HG02678 (cell line): ENCODE data around the gene MAP3K4.

Experiments
- ATAC-seq: cut with Tn5 transposase; IDR thresholded peaks from one replicate; pipeline ENCODE4 v1.9.1; 2021; ENCODE audit warnings: mild to moderate bottlenecking, moderate library complexity; ENCODE audit not compliant: unreplicated experiment

MAP3K4 gene

DNA sequence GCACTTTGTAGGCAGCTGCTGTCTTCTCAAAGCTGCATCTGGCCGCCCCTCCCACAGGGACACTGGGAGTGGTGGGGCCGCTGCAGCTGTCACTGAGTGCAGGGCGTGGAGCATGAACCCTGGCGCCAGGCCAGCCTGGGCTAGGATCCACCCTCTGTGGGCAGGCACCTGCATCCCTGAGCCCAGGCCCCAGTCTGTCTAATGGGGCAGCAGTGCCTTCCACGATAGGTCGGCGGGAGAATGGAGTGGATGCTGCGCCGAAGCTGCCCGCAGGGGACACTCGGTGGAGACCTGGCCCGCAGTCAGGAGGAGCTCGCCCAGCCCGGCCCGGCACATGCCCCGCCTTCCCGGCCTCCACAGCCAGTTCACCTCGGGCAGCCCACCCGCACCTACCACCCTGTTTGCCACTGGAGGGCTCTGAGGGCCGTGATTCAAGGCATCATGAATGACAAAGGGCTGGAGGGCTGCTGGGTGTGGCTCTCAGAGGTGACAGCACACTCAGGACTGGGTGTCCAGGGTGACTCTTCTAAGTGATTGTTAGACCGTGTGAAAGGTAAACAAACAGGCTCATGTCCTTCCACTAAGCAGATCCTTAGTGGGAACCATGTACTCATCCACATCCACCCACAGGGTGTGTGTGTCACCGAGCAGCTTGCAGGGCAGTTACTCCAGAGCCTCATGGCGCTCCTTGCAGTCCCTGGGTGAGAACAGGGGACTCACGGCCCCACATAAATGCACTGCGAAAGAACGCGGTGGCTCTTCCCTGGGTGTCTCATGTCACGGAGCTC lies 148.4 kb downstream of the MAP3K4 start:
- ATAC-seq = no peak

DNA sequence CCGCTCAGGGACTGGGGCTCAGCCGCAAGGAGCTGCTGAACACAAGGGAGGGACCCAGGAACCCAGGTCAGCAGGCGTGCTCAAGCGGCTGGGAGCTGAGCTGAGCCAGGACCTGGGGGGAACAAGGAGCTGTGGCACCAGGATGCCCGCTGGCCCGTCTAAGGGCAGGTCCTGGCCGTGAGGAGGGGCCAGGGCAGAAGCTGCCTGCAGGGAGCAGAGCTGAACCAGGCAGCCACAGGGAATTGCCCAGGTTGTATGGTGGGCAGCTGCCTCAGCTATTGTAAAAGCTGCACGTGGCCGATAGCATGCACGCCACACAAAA lies 148.9 kb downstream of the MAP3K4 start:
- ATAC-seq = no peak

DNA sequence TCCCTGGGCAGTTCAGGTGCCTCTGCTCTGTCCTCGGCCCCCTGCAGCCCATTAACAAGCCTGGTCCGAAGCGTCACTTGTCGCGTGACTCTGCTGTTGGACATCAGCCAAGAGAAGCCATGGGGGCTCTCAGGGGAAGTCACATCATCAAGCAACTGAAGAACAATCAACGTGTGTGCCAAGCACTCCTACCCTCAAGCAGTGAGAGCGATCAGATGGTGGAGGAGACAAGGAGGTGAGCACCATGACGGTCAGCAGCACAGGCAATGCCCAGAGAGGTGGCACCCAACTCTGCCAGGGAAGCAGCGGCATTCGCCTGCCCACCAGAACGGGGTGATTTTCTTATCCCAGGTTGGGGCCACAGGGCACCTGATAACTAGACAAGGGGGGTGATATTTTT lies 149.6 kb downstream of the MAP3K4 start:
- no peak for ATAC-seq

DNA sequence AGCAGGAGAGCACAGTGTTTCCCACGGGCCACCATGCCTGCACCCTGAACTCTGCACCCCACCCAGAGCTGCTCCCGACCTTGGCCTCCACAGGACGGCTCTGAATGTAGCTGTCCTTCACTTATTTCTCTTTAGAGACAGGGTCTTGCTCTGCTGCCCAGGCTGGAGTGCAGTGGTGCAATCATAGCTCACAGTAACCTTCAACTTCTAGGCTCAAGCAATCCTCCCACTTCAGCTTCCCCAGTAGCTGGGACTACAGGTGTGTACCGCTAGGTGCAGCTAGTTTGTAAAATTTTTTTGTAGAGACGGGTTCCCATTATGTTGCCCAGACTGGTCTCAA lies 151.4 kb downstream of the MAP3K4 start:
- no peak for ATAC-seq

DNA sequence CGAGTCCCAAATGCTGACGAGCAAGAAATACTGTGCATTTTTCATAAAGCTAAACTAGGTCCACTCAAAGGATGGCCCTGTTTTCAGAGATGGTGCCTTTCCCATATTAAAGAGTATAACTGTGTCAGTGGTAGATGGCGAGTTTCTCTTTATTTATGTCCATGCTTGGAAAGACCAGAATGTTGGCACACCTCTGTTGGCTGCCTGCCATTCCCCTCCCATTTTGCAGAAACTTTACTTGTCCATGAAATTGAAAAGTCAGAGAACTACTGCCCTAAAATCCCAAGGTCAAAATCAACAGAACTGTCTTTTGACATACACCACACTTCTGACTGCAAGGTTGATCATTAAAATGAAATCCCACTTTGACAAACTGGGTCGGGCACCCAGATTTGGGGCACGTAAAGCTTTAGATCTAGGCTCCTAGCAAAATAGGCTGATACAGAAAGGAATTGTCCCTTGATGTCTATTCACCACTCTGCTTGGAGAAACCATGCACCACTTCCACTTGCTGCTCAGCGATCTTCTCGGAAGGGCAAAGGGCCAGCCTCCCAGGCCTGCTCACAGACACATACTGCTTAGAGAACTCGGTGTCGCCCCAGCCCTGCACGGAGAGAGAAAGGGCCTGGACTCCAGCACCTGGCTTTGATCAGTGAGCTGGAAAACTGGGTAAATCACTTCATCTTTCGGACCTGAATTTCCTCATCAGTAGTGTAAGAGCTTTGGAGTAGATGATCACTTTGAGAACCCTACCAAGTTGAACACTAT lies 152.3 kb downstream of the MAP3K4 start:
- ATAC-seq = no peak

DNA sequence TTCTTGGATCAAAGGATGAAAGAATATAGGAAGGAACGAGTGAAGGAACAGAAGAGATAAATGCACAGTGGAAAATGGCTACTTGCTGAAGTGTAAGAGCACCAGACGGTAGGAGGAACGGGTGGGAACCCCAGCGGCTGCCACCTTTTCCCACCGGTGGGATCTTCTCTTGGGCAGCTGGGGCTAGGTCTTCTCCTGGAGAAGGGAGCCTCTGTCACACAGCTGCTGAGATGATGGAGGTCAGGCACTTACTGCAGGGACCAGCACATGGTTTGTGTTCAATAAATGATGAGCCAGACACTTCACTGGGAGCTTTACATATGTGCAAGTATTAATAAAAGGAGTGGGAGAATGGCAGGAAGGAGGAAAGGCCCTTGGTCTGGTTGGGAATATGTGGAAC lies 158.6 kb downstream of the MAP3K4 start:
- no peak for ATAC-seq

DNA sequence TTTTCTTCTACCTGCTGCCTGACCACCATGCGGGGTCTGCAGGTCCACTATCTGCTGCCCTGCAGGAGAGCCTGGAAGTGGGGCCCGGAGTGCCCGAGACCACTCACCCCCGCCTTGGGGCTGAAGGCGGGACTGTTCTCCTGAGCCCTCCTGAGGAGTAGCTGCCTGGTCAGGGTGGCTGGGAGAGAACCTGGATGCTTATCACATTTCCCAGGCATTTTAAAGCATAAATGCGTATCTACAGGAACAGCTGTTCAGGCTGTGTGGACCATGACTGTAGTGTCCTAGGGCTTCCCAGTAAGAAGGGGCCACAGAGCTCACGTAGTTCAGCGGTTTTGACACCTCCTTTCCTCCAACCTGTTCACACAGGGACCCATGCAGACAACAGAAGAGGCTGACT lies 159.0 kb downstream of the MAP3K4 start:
- no peak for ATAC-seq

DNA sequence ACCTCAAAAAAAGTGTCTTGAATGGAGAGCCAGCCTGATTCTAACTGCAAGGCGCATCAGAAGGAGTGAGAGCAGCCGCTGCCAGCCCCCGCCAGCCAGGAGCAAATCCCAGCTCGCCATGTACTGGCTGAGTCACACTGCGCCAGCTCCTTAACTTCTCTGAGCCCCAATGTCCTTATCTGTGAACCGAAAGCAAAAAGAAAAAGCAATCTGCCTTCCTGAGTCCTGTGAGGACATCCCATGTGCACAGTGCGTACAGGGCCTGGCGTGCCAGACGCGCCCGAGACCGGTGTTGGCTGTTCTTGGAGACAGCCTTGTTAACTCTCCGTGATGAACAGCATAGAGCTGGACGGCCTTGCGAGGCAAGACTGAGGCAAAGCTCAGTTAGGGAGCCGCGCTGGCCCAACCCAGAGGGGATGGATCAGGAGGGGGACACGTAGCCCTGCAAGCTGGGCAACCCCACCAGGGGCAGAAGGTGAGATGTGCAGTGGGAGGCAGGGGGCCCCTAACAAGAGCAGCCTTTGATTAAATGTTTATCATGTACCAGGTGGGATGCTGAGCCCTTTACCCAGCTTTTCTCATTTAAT lies 159.6 kb downstream of the MAP3K4 start:
- ATAC-seq = no peak

DNA sequence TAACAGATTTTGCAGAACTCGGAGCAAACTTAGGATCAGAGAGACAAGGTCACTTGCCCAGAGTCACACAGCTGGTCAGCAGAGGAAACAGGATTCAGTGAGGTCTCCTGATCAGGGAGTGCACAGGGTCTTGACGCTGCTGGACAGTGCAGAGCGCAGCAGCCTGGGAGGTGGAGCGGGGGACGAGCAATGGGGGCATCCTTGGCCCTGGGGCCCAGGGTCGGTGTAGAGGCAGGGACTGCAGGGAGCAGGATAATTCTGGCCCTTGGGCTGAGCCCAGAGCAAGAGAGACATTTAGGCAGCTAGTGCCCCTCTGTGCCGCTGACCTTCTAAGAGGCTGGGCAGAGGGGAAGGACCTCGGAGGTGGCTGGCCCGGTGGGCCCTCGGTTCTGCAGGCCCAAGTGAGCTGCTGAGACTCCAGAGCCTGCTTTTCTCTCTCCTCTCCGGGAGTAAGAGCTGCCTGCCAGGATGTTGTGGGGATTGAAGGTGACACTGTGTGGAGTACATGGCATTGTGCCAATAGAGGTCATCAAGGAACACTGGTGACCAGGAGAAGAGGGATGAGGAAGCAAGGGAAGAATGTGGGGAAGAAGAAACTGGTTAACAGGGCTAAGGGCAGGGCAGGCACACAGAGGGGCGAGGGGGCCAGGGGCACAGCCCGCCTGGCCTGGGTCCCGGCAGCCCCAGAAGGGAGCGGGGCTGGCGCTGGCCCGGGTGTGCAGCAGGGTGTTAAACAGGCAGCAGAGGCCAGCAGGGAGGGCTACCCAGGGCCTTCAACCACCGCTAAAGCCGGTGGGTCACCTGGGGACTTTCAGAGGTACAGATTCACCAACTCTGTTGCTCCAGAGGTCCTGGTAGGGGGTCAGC lies 160.3 kb downstream of the MAP3K4 start:
- ATAC-seq = no peak

DNA sequence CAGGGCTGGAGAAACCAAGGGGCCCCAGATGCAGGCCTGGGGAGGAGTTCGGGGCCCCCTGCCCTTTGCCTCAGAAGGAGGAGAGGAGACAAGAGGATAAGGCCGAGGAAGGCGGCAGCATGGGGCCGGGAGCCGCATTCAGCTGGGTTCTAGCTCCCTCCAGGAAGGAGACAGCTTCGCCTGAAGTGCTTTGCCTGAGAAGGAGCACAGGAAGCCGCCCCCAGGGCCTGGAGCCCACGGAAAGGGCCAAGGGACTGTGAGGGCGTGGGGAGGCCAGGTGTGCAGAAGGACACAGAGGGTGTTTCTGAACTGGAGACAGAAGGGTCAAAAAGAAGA lies 160.9 kb downstream of the MAP3K4 start:
- ATAC-seq = no peak

DNA sequence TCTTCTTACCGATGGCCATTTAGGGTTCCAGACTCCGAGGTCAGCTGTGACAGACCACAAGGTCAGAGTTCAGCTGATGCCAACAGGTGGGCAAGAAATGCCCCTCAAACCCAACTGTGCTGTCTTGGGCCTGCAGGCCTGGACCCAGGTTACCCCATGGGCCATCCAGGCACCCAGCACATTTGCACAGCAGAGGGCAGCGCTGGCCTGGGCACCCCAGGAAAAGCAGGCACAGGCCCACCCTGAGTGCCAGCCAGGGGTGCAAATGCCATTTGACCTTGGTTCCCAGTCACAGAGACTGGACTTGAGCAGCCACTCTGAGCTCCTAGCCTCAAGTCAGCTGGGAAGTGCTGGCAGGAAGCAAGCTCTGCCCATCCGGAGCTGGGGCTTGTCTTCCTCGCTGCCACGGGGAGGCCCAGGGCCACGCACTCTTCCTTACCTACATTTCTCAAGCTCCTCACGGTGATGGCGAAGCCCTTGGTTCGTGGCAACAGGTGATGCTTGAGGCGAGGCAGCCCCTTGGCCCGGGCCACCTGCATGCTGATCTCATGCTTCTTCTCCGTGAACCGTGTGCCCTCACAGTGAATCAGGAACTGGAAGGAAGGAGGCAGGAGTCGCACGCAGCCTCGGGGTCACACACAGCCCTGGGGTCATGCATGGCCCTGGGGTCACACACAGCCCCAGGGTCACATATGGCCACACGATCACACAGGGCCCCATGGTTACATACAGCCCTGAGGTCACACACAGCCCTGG lies 161.5 kb downstream of the MAP3K4 start:
- no peak for ATAC-seq

DNA sequence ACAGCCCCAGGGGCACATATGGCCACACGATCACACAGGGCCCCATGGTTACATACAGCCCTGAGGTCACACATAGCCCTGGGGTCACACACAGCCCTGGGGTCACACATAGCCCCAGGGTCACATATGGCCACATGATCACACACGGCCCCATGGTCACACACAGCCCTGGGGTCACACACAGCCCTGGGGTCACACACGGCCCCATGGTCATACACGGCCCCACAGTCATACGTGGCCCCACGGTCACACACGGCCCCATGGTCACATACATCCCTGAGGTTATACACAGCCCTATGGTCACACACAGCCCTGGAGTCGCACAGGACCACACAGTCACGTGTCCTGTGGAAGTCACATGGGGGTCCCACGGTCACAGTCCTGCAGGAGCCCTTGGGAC lies 162.2 kb downstream of the MAP3K4 start:
- no peak for ATAC-seq

DNA sequence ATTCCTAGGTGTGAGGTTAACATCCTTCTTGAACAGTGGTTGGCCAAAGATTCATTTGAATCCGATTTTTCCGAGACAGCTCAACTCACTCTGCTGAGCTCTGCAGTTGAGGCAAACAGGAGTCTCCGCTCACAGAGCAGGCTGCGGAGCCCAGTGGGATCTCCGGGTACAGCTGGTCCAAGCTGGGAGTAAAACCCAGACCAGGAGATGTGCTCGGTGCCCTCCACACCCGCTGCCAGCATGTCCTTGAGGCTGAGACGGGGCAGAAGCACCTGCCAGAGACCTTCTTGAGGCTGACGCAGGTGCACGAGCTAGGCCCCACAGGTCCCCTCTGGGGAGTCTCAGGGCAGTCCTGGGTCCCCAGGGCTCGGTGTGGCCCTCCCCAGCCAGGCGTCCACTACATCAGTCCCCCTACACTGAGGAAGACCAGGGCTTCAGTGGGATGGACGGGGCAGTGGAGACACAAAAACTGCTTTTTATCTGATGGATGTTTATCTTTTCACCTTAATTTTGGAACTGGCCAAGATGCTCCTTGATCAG lies 163.3 kb downstream of the MAP3K4 start:
- ATAC-seq = no peak

DNA sequence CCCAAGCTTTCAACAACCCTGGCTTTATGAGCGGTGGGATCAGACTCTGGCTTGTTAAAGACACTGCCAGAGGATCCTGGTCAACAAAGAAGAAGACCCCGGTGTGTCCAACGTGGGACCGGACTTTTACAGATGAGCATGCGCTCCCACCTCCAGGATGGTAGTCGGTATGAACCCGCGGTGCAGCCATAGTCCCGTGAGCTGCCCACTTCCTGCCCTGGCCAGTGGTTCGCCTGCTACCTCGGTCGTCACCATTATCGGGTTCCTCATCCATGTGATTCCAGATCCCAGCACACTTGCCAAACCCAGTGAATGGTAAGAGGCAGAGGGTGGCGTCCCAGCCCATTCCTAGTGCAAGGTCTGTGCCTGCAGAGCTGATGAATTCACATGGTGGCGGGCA lies 169.6 kb downstream of the MAP3K4 start:
- ATAC-seq = no peak

DNA sequence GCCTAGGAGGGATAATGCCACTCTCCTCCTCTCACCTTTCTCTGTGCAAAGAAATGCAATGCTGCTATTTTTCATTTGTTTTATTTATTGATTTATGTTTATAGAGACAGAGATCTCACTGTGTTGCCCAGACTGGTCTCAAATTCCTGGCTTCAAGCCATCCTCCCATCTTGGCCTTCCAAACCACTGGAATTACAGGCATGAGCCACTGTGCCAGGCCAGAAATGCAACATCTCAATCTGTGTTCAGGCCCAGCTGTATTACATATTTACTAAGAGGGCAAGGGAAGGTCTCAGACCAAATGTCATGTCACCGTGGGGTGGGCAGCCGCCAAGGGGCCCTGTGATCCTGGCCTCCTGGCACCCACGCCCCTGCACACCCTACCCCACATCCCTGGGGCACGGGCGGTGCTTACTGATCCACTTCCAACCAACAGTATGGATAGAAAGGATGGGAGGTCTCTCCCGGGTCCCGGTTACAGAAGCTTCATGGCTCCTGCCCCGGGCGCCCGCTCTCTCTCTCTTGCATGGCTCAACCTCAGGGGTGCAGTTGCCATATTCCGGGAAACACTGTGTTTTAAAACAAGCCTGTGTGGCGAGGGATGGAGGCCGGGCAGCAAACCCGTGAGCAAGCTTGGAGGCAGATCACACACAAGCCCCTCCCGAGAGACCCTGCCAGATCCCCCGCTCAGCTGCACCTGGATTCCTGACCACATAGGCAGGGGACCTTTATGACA lies 170.5 kb downstream of the MAP3K4 start:
- ATAC-seq = no peak

DNA sequence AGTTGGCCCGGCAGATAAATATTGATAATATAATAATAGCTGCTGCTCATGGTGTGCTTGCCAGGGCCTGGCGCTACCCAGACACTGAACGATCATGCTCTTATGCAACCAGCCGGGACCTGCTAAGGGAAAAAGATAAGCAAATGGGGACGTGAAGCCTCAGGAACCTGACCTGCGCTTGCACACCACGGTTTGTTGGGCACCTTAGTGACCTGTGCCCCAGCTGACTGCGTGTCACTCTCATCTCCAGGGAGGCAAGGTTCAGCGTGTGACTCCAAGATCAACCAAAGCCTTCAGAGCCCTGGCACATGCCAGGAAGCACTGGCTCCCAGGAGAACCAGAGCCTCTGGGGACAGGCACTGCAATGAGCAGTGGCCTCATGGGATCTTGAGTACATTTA lies 171.2 kb downstream of the MAP3K4 start:
- ATAC-seq = no peak

DNA sequence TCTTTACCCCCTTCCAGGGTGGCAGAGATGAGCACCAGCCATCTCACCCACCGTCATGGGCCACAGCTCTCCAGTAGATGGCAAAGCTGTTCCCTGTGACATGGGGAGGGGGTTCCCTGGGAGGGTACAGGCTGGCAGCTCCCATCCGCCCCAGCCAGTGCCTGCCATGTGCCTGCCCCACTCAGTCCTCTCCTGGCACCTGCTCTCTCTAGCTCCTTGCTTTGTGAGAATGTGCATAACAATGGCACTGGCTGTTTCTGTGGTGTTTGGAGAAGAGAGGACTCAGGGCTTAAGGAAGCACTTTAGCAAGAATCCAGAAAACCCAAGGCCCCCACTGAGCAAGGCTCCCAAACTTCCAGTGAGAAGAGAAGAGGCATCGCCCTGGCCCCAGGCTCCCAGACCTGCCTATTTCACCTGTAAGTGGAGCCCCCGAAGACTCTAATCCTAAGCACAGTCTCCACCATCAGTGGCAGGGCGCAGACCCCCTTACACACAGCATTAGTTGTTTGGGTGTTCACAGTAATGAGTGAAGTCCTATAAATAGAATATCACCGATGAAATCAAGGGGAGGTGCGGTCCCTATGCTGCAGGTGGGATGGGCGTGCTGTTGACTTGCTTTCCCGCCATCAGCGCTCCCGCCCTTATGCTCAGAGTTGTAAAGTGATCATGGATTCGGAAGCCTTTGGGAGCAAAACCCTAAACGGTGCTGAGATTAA lies 172.1 kb downstream of the MAP3K4 start:
- ATAC-seq = no peak

DNA sequence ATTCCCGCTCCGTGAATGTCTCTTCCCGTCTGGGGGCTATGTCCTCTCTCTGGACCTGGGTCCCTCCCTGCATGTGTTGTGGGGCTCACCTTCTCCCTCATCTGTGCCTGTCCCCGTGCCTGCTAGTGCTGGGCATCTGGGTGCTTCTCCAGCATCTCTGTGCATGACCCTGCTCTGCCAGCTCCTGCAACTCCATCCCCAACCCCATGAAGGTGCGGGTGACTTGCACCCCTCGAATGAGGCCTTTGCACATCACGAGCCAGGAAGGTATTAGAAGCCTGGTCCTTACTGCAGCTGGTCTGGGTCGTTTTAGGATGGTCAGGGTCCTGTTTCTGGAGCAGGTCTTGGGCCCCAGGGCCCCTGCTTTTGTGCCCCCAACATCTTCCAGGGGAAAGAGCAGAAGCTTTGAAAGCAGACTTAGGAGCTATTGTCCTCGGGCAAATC lies 172.6 kb downstream of the MAP3K4 start:
- ATAC-seq = no peak

DNA sequence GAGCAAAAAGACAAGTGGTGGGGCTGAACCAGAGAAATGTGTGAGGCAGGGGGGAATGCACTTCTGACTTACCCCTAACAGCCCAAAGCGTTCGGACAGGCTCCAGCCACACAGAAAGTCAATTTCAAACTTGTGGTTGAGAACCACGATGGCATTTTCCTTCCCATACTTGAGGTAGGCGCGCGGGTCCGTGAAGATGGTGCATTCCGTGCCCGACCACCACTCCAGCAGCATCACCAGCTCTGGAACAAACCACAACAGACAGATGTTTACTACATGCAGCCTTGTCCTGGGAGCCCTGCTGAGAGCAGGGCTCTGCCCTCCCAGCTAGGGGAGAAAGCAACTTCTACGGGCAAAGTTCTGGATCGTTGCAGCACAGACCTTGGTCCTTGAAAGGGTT lies 174.6 kb downstream of the MAP3K4 start:
- ATAC-seq = no peak
